ENCODE measurements around the gene PARD3B. TPM values are rescaled to one million over a fixed set of nuclear protein-coding genes. Genes with fewer than 3 reads are reported as not detected.
"Not testable (repeated sequence)": the region's sequence is repeated elsewhere in the genome, so short reads cannot be mapped to it uniquely, and the experiment has no call there.

The PARD3B gene
- total RNA-seq, 4 donors from 2014 or later, result 32.6 to 65.7 (median 38.6) TPM

DNA sequence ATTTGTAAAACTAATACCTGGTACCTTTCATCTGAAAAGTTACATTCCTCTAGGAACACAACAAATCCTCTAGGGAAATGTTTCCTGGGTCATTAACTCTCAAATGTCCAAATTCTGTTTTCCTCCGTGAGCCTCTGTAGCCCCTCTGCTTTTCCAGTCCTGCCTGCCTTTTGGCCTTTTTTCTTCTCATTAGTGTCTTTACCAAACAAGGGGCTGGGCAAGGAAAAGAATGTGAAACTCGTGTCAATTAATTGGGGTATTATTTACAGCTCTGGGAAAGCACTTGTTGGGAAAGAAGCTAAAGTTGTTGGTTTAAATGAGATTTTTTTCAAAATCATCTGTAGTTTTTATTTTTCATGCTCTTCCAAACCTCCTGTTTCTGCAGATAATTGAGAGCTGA lies 938.9 kb downstream of the PARD3B start:
- in situ Hi-C loops (cut with MboI; ENCODE audit: low pct_ligation_motif_present in 1 of 4, low pct_unique_long_range_greater_than_20kb in 1 of 4, low sequenced_read_pairs in 3 of 4), result no loop called here

DNA sequence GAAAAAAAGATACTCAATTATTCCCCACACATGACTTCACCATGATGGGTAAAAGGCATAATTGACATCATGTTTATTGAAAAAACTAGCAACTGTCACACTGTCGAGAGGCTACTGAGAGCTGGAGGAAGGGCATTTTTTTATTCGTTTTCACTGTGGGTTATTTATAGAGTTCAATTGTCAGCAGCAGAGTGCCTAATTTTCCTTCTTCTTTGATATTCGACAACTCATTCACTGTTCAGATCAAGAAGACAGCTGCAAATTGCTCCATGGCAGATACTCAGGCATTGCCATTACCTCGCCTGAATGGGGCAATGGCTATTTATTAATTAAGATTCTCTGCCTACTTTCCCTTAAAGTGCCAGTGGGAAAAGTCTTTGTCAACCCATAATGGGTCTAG lies 939.5 kb downstream of the PARD3B start:
- in situ Hi-C loops (cut with MboI; ENCODE audit: low pct_ligation_motif_present in 1 of 4, low pct_unique_long_range_greater_than_20kb in 1 of 4, low sequenced_read_pairs in 3 of 4) (no loop called here), intact Hi-C loops (cut with DNase I; ENCODE audit: low total_unique reads) (no loop called here)
- no peaks in the 10 kb centered on the region for H3K4me1 ChIP-seq
- 51 to 77% methylated on average over 3 to 4 of the region's 4 CpGs for WGBS, 2 donors (ENCODE audit: low coverage in 1 of 2)
- H3K4me3 ChIP-seq, result no peak overlapping the region
- H3K27me3 ChIP-seq, result no peaks in the 10 kb centered on the region
- TF ChIP-seq POLR2AphosphoS5 (IDR thresholded peaks at IDR 0.05) (no peak), POLR2A (IDR thresholded peaks at IDR 0.05) (no peak), CTCF (IDR thresholded peaks at IDR 0.05) (no peak), EP300 (IDR thresholded peaks at IDR 0.05; ENCODE audit: low read depth) (no peak)
- H3K36me3 ChIP-seq, result no peaks in the 10 kb centered on the region
- no peak for DNase-seq
- H3K9me3 ChIP-seq, result no peaks in the 10 kb centered on the region
- no peak overlapping the region for H3K27ac ChIP-seq

More for the DNA sequence above, 938.9 kb downstream of the PARD3B start:
- no peak overlapping the region for H3K27ac ChIP-seq
- no peaks in the 10 kb centered on the region for H3K36me3 ChIP-seq
- 62 to 70% methylated on average over 2 of the region's 2 CpGs for WGBS, 2 donors (ENCODE audit: low coverage in 1 of 2)
- intact Hi-C loops (cut with DNase I; ENCODE audit: low total_unique reads), result no loop called here
- no peaks in the 10 kb centered on the region for H3K27me3 ChIP-seq
- H3K4me1 ChIP-seq, result no peaks in the 10 kb centered on the region
- no peaks in the 10 kb centered on the region for H3K9me3 ChIP-seq
- H3K4me3 ChIP-seq, result no peak overlapping the region
- DNase-seq, result no peak
- no peak for TF ChIP-seq CTCF (IDR thresholded peaks at IDR 0.05)
- no peak for TF ChIP-seq POLR2A (IDR thresholded peaks at IDR 0.05)
- no peak for TF ChIP-seq POLR2AphosphoS5 (IDR thresholded peaks at IDR 0.05)
- TF ChIP-seq EP300 (IDR thresholded peaks at IDR 0.05; ENCODE audit: low read depth), result no peak

DNA sequence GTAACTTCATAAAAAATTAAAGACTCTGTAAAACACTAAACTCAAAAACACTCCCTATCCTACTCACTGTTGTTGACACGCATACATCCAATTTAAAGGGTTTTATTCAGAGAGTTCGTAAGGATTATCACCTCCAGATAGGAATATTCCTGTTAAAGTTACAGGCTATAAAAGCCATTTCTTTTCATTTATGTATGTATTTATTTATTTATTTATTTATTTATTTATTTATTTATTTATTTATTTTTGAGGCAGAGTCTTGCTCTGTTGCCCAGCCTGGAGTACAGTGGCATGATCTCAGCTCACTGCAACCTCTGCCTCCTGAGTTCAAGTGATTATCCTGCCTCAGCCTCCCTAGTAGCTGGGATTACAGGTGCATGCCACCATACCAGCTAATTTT lies 948.3 kb downstream of the PARD3B start:
- DNase-seq; H3K9me3 ChIP-seq; H3K27me3 ChIP-seq; intact Hi-C loops (cut with DNase I; ENCODE audit: low total_unique reads); H3K36me3 ChIP-seq; H3K4me3 ChIP-seq; H3K4me1 ChIP-seq; in situ Hi-C loops (cut with MboI; ENCODE audit: low pct_ligation_motif_present in 1 of 4, low pct_unique_long_range_greater_than_20kb in 1 of 4, low sequenced_read_pairs in 3 of 4); H3K27ac ChIP-seq: not testable (repeated sequence)
- 91 to 100% methylated on average over 2 of the region's 2 CpGs for WGBS, 2 donors (ENCODE audit: low coverage in 1 of 2)

DNA sequence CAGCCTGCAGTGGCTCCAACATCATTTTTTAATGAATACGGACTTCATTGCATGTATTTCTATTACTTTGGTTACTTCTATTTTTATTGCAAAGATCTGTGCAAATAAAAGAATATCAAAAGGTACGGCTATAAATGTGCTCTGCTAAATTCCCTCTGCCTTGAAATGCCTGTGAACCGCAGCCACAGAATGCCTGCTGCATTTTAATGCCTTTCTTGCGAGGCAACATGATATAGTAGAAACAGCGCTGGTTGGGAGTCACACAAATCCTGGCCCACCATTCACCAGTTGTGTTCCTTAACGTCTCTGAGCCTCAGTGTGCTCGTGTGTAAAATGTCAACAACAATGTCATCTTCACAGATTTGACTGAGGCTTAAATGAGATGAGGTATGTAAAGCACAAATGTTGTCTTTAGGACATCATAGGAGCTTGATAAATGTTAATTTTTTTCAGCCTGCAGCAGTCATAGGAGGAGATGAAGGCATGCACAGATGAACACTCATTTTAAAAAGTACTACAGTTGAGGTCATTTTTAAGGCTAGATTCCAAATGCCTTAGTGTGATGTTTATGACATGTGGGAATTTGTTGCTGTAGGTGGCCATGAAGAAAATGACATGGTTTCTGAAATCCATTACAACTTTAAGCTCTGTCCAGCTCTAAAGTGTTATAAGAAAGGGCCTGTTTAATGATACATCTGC lies 949.4 kb downstream of the PARD3B start:
- TF ChIP-seq EP300 (IDR thresholded peaks at IDR 0.05; ENCODE audit: low read depth), result no peak
- no peak for TF ChIP-seq POLR2A (IDR thresholded peaks at IDR 0.05)
- no peak for TF ChIP-seq CTCF (IDR thresholded peaks at IDR 0.05)
- TF ChIP-seq POLR2AphosphoS5 (IDR thresholded peaks at IDR 0.05), result no peak
- Histone ChIP-seq H3K27me3 (no peaks in the 10 kb centered on the region), H3K27ac (no peak overlapping the region), H3K9me3 (no peaks in the 10 kb centered on the region), H3K36me3 (no peaks in the 10 kb centered on the region), H3K4me1 (peaks cover 0 to 11% (median 3%) of the 10 kb centered on the region in 4 donors), H3K4me3 (no peak overlapping the region)
- intact Hi-C loops (cut with DNase I; ENCODE audit: low total_unique reads) (no loop called here), in situ Hi-C loops (cut with MboI; ENCODE audit: low pct_ligation_motif_present in 1 of 4, low pct_unique_long_range_greater_than_20kb in 1 of 4, low sequenced_read_pairs in 3 of 4) (no loop called here)
- no peak for DNase-seq
- 64 to 82% methylated on average over 4 to 7 of the region's 7 CpGs for WGBS, 2 donors (ENCODE audit: low coverage in 1 of 2)

DNA sequence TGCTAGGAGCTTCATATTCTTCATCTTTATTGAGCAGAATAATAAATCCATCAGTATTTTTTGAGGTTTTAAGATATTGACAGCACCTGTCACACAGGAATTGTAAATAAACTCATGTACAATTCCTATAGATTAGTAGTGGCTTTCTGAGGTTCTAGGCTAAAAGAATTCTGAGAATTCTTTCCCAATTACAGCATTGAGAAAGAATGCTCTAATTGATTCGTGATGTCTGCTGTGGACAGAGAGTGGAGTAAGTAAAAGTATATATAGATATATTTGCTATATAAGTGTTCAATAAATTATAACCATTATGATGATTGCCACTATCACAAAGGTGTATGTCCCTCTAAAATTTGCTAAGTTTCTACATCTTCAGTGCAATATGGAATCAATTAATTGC lies 950.5 kb downstream of the PARD3B start:
- Histone ChIP-seq H3K9me3 (no peaks in the 10 kb centered on the region), H3K36me3 (no peaks in the 10 kb centered on the region), H3K4me3 (no peak overlapping the region), H3K27ac (no peak overlapping the region), H3K4me1 (peaks cover 0 to 11% (median 3%) of the 10 kb centered on the region in 4 donors), H3K27me3 (no peaks in the 10 kb centered on the region)
- no peak for TF ChIP-seq EP300 (IDR thresholded peaks at IDR 0.05; ENCODE audit: low read depth)
- TF ChIP-seq POLR2AphosphoS5 (IDR thresholded peaks at IDR 0.05), result no peak
- TF ChIP-seq CTCF (IDR thresholded peaks at IDR 0.05), result no peak
- TF ChIP-seq POLR2A (IDR thresholded peaks at IDR 0.05), result no peak
- 56 to 79% methylated on average over 1 of the region's 1 CpG for WGBS, 2 donors (ENCODE audit: low coverage in 1 of 2)
- in situ Hi-C loops (cut with MboI; ENCODE audit: low pct_ligation_motif_present in 1 of 4, low pct_unique_long_range_greater_than_20kb in 1 of 4, low sequenced_read_pairs in 3 of 4) (no loop called here), intact Hi-C loops (cut with DNase I; ENCODE audit: low total_unique reads) (no loop called here)
- DNase-seq, result no peak

Measured in transverse colon (tissue), 4 donors.